DOHH2 (cell line): Measurements from ENCODE around the gene THAP4.
"Not testable (repeated sequence)": the region's sequence is repeated elsewhere in the genome, so short reads cannot be mapped to it uniquely, and the experiment has no call there.

Source experiments
- EZH2phosphoT487 ChIP-seq: fragments of 200-600 bp; sonication (generic); IDR thresholded peaks from 2 replicates; pipeline ENCODE4 v1.6.1; 2017; ENCODE audit warnings: borderline replicate concordance, mild to moderate bottlenecking, antibody characterized with exemption, low read length, moderate library complexity, mixed read lengths
- TF ChIP-seq, protein P1 (sequence below): fragments of 200-600 bp; sonication (generic); IDR thresholded peaks from one replicate; pipeline ENCODE4 v1.5.1; 2014; ENCODE audit warnings: antibody characterized with exemption, mild to moderate bottlenecking, low read depth, low read length; ENCODE audit not compliant: poor library complexity, severe bottlenecking

DNA sequence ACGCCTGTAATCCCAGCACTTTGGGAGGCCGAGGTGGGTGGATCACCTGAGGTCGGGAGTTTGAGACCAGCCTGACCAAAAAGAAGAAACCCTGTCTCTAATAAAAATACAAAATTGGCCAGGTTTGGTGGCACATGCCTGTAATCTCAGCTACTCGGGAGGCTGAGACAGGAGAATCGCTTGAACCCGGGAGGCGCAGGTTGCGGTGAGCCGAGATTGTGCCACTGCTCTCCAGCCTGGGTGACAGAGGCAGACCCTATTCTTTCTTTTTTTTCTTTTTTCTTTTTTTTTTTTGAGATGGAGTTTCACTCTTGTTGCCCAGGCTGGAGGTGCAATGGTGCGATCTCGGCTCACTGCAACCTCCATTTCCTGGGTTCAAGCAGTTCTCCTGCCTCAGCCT is 70.9 kb downstream of the THAP4 start:
- TF ChIP-seq, protein P1, sequence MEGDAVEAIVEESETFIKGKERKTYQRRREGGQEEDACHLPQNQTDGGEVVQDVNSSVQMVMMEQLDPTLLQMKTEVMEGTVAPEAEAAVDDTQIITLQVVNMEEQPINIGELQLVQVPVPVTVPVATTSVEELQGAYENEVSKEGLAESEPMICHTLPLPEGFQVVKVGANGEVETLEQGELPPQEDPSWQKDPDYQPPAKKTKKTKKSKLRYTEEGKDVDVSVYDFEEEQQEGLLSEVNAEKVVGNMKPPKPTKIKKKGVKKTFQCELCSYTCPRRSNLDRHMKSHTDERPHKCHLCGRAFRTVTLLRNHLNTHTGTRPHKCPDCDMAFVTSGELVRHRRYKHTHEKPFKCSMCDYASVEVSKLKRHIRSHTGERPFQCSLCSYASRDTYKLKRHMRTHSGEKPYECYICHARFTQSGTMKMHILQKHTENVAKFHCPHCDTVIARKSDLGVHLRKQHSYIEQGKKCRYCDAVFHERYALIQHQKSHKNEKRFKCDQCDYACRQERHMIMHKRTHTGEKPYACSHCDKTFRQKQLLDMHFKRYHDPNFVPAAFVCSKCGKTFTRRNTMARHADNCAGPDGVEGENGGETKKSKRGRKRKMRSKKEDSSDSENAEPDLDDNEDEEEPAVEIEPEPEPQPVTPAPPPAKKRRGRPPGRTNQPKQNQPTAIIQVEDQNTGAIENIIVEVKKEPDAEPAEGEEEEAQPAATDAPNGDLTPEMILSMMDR = not testable (repeated sequence)
- not testable (repeated sequence) for TF ChIP-seq EZH2phosphoT487
